PC-9 (cell line): Measurements from ENCODE around the gene ABTB2. TPM values are rescaled to one million over a fixed set of nuclear protein-coding genes. Genes with fewer than 3 reads are reported as not detected.

Experiments used
- BruUV-seq: library from RNA; stranded (reverse); fragments of 400-500 nt; replicated peaks from 2 replicates; lab custom pipeline; 2021; lab: Mats Ljungman, UMichigan
- CTCF ChIA-PET: fragments of 300-600 bp; sonication (Branson Sonifier 250); formaldehyde crosslinking; loops from one replicate; lab custom pipeline; 2022; ENCODE audit warnings: antibody characterized with exemption; lab: Charles Lee
- POLR2A ChIA-PET: fragments of 300-600 bp; sonication (Branson Sonifier 250); formaldehyde crosslinking; loops from one replicate; lab custom pipeline; 2022; ENCODE audit warnings: antibody characterized with exemption; ENCODE audit not compliant: unreplicated experiment; lab: Charles Lee
- DNase-seq, 2 experiments: peaks; one replicate each; pipeline versions ENCODE4 v3.0.0 to v3.0.0-alpha.2; 2015 to 2022; ENCODE audit warnings: mixed read lengths in 1 of 2
- H2AFZ ChIP-seq: fragments of 200-600 bp; sonication (generic); 2 replicates; pipeline ENCODE4 v1.8.1; 2017; ENCODE audit warnings: antibody characterized with exemption
- H3F3A ChIP-seq: fragments of 200-600 bp; sonication (generic); 2 replicates; pipeline ENCODE4 v1.8.1; 2017; ENCODE audit warnings: antibody characterized with exemption, mild to moderate bottlenecking, low read depth; ENCODE audit not compliant: insufficient read depth
- H3K27ac ChIP-seq: fragments of 200-600 bp; sonication (generic); 2 replicates; pipeline ENCODE4 v1.6.1; 2016; ENCODE audit warnings: mixed run types
- H3K27me3 ChIP-seq: fragments of 200-600 bp; sonication (generic); 2 replicates; pipeline ENCODE4 v1.6.1; 2016; ENCODE audit warnings: low read depth, mixed run types; ENCODE audit not compliant: insufficient read depth
- H3K36me3 ChIP-seq: fragments of 200-600 bp; sonication (generic); 2 replicates; pipeline ENCODE4 v1.6.1; 2016; ENCODE audit warnings: low read depth, mixed run types
- H3K4me1 ChIP-seq: fragments of 200-600 bp; sonication (generic); replicated peaks from 2 replicates; pipeline ENCODE4 v1.6.1; 2016; ENCODE audit warnings: mixed run types; ENCODE audit not compliant: insufficient read depth
- H3K4me2 ChIP-seq: fragments of 200-600 bp; sonication (generic); 2 replicates; pipeline ENCODE4 v1.6.1; 2017; ENCODE audit warnings: mixed run types
- H3K4me3 ChIP-seq: fragments of 200-600 bp; sonication (generic); 2 replicates; pipeline ENCODE4 v1.6.1; 2016; ENCODE audit warnings: mixed run types
- H3K79me2 ChIP-seq: fragments of 200-600 bp; sonication (generic); 2 replicates; pipeline ENCODE4 v1.6.1; 2017; ENCODE audit warnings: low read depth, mixed run types
- H3K9me2 ChIP-seq: fragments of 200-600 bp; sonication (generic); 2 replicates; pipeline ENCODE4 v1.8.1; 2017; ENCODE audit warnings: mild to moderate bottlenecking; ENCODE audit not compliant: insufficient read depth
- H3K9me3 ChIP-seq: fragments of 200-600 bp; sonication (generic); 2 replicates; pipeline ENCODE4 v1.8.1; 2016; ENCODE audit warnings: low read depth; ENCODE audit not compliant: insufficient read depth
- H4K20me1 ChIP-seq: fragments of 200-600 bp; sonication (generic); 2 replicates; pipeline ENCODE4 v1.8.1; 2017; ENCODE audit not compliant: insufficient read depth
- EZH2 ChIP-seq: fragments of 200-600 bp; sonication (generic); IDR thresholded peaks from 2 replicates; pipeline ENCODE4 v1.8.0; 2017; ENCODE audit warnings: antibody characterized with exemption, low read depth
- intact Hi-C: fragments of 100-400 bp; cut with micrococcal nuclease; formaldehyde crosslinking; loops from one replicate; pipeline ENCODE4 v1.10.0; 2022; ENCODE audit not compliant: unreplicated experiment
- total RNA-seq: library from RNA; stranded (reverse); gene quantifications from 2 replicates; pipeline ENCODE4 v1.2.3, GENCODE V29; 2021
- TF ChIP-seq, protein P1 (sequence below): fragments of 200-600 bp; sonication (generic); conservative IDR thresholded peaks from 2 replicates; pipeline ENCODE4 v1.6.1; 2017; ENCODE audit warnings: mixed run types, antibody characterized with exemption, mild to moderate bottlenecking, moderate library complexity

ABTB2 gene
- total RNA-seq, 1 experiment from 2014 or later = 12.9 TPM

- Histone ChIP-seq H3K27me3 (no peaks in the 10 kb centered on the region), H2AFZ (no peak overlapping the region; the same call in 1 of the 2 replicates), H3K4me1 (peaks cover 80% of the 10 kb centered on the region), H4K20me1 (peaks cover 8% of the 10 kb centered on the region; the same call in 1 of the 2 replicates), H3K79me2 (peaks cover 89% of the 10 kb centered on the region), H3K9me3 (no peaks in the 10 kb centered on the region), H3K4me2 (peak overlapping the region; percentile 77), H3K36me3 (no peaks in the 10 kb centered on the region), H3K27ac (peak overlapping the region; percentile 80), H3F3A (peaks cover 48% of the 10 kb centered on the region), H3K9me2 (no peaks in the 10 kb centered on the region), H3K4me3 (peak overlapping the region; percentile 42)
- CTCF ChIA-PET = interaction anchor here (0.6 kb wide), 1 partner anchor 158 kb away, joined by 3 read pairs; no protein-coding TSS in a partner anchor
- BruUV-seq = no TSS peak
- POLR2A ChIA-PET = interaction anchor here (0.6 kb wide), 1 partner anchor 13 kb away, joined by 3 read pairs; no protein-coding TSS in a partner anchor
- DNase-seq = peak; percentile 51 to 82
- intact Hi-C loops = no loop called here
- TF ChIP-seq, protein P1, sequence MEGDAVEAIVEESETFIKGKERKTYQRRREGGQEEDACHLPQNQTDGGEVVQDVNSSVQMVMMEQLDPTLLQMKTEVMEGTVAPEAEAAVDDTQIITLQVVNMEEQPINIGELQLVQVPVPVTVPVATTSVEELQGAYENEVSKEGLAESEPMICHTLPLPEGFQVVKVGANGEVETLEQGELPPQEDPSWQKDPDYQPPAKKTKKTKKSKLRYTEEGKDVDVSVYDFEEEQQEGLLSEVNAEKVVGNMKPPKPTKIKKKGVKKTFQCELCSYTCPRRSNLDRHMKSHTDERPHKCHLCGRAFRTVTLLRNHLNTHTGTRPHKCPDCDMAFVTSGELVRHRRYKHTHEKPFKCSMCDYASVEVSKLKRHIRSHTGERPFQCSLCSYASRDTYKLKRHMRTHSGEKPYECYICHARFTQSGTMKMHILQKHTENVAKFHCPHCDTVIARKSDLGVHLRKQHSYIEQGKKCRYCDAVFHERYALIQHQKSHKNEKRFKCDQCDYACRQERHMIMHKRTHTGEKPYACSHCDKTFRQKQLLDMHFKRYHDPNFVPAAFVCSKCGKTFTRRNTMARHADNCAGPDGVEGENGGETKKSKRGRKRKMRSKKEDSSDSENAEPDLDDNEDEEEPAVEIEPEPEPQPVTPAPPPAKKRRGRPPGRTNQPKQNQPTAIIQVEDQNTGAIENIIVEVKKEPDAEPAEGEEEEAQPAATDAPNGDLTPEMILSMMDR = no peak
- no peak for TF ChIP-seq EZH2
Observed at GRCh38 chr11:34332524-34332923, 25.3 kb downstream of the ABTB2 start.

- ChIA-PET POLR2A (no interaction called here), CTCF (no interaction called here)
- TF ChIP-seq EZH2 = no peak
- intact Hi-C loops = loop anchor here (1.0 to 2.0 kb wide), 3 partner anchors 13 to 29 kb away; no protein-coding TSS in a partner anchor
- H3K9me2 ChIP-seq = no peaks in the 10 kb centered on the region
- H4K20me1 ChIP-seq = peaks cover 8% of the 10 kb centered on the region; the same call in 1 of the 2 replicates
- peak overlapping the region; percentile 80 for H3K27ac ChIP-seq
- peak overlapping the region; percentile 77 for H3K4me2 ChIP-seq
- no peaks in the 10 kb centered on the region for H3K9me3 ChIP-seq
- BruUV-seq = no TSS peak
- DNase-seq = peak in 1 of 2 experiments; percentile 93
- no peak overlapping the region for H2AFZ ChIP-seq
- H3K36me3 ChIP-seq = no peaks in the 10 kb centered on the region
- H3K79me2 ChIP-seq = peaks cover 89% of the 10 kb centered on the region
- peaks cover 79% of the 10 kb centered on the region for H3K4me1 ChIP-seq
- H3K27me3 ChIP-seq = no peaks in the 10 kb centered on the region
- peak overlapping the region; percentile 42; the same call in 1 of the 2 replicates for H3K4me3 ChIP-seq
- peaks cover 48% of the 10 kb centered on the region for H3F3A ChIP-seq
Observed at GRCh38 chr11:34331736-34332135, 26.1 kb downstream of the ABTB2 start.

DNA sequence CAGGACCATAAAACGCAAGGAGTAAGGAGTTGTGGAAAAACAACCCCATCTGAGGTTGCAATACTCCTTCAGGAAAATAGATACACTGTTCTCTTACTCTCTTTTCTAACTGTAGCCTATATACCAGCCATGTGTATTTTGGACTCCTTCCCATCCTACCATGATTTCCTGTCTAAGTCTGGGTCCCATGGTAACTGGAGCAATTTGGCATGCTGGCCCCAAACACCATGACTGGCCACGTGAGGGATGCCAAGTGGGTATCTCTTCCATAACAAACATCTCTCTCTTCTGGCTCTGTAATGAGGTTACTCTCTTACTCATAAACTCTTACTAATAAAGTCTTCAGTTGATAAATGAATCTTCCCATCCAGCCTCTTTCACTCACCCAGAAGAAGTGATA, 26.5 kb downstream of the ABTB2 start:
- peak overlapping the region; percentile 77 for H3K4me2 ChIP-seq
- H4K20me1 ChIP-seq = peaks cover 8% of the 10 kb centered on the region; the same call in 1 of the 2 replicates
- H3K27ac ChIP-seq = peak overlapping the region; percentile 80
- peaks cover 75% of the 10 kb centered on the region for H3K4me1 ChIP-seq
- BruUV-seq = no TSS peak
- CTCF ChIA-PET = no interaction called here
- peaks cover 48% of the 10 kb centered on the region for H3F3A ChIP-seq
- no peaks in the 10 kb centered on the region for H3K9me2 ChIP-seq
- no peaks in the 10 kb centered on the region for H3K36me3 ChIP-seq
- no peak overlapping the region for H2AFZ ChIP-seq
- no peaks in the 10 kb centered on the region for H3K9me3 ChIP-seq
- TF ChIP-seq EZH2 = no peak
- TF ChIP-seq, protein P1 = no peak
- peaks cover 89% of the 10 kb centered on the region for H3K79me2 ChIP-seq
- peak overlapping the region; percentile 42; the same call in 1 of the 2 replicates for H3K4me3 ChIP-seq
- intact Hi-C loops = loop anchor here (1.0 to 2.0 kb wide), 3 partner anchors 13 to 29 kb away; no protein-coding TSS in a partner anchor
- no peaks in the 10 kb centered on the region for H3K27me3 ChIP-seq
- POLR2A ChIA-PET = no interaction called here
- peak in 1 of 2 experiments; percentile 76 for DNase-seq
